GM21367 (cell line): Measurements from ENCODE around the gene DPPA2.

Experiments used
- ATAC-seq: cut with Tn5 transposase; IDR thresholded peaks from one replicate; pipeline ENCODE4 v1.9.1; 2021; ENCODE audit not compliant: unreplicated experiment

Gene DPPA2

DNA sequence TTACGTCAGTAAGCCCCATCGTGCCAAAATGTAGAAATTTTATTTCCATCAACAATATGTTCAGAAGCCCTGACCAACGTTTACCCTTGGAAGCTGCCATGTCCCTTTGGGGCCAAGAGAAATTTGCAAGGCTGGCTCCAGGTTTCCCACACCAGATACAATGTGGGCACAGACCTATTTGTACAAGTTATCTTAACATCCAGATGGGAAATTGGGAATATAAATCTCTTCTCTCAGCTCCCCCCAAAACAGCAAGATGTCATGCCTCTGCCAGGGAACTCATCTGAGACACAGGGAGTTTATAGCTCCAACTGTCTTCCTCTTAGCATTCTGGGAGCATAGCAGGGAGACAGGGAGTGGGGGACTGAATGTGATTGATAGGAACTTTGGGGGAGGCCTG, 9.3 kb upstream of the DPPA2 start:
- ATAC-seq: no peak

DNA sequence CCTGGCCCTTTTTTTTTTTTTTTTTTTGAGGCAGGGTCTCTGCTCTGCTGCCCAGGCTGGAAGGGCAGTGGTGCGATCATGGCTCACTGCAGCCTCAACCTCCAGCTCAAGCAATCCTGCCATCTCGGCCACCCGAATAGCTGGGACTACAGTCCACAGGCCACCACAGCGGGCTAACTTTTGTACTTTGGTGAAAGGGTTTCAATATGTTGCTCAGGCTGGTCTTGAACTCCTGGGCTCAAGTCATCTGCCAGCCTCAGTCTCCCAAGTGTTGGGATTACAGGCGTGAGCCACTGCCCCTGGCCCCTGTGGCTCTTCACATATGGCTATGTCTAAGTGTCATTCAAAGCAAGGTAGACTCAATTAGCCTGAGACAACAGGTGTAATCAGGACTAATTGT, 8.8 kb upstream of the DPPA2 start:
- no peak for ATAC-seq

DNA sequence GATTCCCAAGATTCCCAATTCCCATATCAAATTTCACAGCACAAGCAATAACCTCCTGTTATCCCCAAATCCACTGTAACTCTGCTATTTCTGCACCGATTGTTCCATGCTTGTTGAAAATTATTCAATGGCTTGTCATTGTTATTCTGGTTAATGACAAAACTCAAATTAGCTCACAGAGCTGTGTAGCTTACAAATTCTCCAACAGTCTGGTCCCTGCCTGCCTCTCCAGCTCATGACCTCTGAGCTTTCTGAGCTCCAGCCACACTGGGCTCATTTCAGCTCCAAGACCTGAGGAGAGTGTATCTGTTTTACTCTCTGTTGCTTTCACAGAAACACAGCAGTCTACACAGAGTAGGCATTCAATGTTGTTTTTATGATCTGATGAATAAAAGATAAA, 3.3 kb downstream of the DPPA2 start:
- no peak for ATAC-seq

DNA sequence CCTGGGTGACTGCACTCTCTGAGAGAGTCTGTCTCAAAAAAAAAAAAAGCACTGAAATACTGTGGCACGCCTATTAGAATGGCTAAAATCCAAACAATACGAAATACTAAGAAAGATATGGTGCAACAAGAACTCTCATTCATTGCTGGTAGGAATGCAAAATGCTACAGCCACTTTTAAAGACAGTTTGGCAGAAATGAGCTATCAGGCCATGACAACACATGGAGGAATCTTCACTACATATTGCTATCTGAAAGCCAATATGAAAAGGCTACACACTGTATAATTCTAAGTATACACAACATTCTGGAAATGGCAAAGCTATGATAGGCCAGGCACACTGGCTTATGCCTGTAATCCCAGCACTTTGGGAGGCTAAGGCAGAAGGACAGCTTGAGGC, 18.8 kb downstream of the DPPA2 start:
- no peak for ATAC-seq

DNA sequence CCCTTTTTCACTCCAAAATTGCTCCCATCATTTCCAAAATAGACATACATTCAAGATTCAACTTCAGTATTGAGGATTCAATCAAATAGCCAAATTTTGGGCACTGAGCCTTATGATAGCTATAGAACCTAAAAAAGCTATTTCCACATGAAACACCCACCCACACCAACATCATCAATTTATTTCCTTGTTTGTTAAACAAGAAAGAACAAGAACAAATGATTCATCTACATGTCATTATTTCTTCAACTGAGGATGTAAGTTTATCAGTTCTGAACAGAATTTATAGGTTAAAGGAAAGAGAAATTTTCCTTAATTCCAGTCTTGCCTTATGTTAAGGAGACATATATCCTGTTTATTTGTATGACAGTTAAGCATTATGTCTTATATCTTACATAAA, 32.2 kb downstream of the DPPA2 start:
- no peak for ATAC-seq

DNA sequence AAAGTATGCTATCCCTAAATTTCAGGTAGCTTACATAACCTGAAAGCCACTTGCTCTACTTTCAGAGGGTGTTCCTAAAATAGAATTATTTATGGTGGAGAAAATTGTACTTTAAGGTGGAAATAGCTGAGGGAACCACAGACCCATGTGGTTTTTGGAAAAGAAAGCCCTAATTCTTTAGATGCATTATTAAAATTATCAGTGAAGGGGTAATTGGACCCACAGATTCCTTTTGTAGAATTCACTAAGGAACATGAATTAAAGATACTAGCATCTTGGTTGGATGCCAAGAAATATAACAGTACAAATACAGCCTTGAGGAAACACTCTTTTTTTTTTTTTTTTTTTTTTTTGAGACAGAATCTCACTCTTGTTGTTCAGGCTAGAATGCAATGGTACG, 37.8 kb downstream of the DPPA2 start:
- no peak for ATAC-seq

DNA sequence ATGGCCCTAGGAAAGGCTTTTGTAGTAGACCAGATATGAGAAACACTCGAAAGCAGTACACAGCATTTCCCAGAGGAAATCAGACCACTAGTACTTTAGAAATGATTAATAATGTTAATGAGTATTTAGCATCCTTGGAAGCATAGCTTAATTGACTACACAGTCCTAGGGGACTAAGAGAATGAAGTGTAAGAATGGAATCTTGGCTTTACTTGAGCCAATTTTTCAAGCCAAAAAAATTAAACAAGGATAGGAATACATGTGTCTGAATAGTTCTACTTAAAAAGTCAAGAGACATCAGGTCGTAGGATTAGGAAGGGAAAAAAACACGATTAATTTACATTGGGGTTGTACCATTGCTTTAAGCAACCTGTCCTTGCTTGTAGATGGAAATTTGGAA, 38.2 kb downstream of the DPPA2 start:
- ATAC-seq: no peak

DNA sequence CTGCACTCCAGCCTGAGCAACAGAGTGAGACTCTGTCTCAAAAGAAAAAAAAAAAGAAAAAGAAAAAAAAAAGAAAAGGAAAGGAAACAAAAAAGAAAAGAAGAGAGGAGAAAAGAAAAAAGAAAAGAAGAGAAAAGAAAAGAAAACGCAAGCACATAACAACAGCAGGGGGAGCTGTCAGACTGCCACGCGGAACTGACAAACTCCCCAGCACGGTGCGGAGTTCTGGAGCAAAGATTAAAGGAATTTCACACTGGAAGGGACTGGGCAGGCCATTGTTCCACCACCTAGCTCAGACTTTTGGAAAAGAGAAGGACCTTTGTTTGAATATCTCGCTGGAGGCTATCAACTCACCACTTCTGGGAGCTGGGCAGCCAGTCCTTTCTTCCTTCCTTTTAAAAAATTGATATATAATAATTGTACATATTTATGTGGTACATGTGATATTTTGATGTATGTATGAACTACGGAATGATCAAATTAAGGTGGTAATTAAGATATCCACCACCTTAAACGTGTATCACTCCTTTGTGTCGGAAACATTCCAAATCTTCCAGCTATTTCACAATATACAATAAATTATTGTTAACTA, 40.5 kb downstream of the DPPA2 start:
- ATAC-seq: no peak

DNA sequence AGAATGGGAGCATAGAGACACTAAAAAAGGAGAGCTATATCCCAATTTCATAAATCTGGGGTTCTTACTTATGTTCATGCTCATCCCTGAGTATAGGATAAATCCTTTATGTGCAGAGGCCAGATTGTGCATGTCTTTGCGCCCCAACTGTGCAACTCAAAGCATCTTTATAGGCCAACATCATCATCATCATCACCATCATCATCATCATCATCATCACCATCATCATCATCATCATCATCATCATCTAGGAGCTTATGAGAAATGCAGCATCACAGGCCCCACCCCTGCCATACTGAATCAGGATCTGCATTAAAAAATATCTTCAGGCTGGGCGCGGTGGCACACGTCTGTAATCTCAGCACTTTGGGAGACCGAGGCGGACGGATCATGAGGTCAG, 45.5 kb downstream of the DPPA2 start:
- no peak for ATAC-seq

DNA sequence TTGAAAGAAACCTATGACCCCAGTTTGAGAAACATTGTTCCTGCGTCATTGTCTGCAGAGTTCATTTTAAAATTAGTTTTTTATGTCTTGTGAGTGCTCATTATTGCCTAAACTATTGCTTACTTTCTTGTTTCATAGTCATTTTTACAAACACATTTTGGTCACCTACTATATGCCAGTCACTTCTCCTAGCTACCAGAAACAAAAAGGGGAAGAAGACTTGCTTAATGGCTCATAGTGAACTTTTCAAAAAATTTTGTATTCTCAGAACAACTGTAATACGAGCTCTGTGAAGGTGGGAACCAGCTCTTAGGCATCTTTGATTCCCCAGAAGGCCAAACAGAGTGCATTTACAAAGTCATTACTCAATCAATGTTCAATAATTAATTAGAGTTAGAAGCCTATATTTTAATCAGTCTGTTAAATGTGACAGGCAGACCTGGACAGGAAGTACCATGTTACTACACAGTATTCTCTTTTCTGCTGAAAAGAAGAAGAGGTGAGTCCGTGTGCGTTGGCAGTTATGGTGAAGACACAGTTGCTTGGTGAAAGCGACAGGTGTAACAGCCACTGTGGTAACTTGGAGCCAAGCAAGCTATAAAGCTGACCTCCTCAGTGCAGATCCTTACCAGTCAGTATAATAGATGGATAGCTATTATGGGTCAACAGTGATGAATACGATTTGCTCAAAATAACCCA, 46.6 kb downstream of the DPPA2 start:
- ATAC-seq: no peak

DNA sequence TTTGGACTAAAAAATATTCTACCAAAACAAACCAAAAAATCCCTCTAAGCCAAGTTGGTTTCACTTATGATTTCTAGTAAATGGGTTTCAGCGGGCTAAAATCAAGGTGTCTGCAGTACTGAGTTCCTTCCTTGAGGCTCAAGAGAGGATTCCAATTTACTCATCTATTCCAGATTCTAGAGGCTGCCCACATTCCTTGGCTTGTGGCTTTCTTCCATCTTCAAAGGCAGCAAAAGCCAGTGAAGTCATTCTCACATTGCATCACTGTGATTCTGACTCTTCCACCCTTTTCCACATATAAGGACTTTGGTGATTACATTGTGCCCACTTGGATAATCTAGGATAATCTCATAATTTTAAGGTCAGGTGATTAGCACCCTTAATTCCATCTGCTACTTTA, 48.1 kb downstream of the DPPA2 start:
- no peak for ATAC-seq

DNA sequence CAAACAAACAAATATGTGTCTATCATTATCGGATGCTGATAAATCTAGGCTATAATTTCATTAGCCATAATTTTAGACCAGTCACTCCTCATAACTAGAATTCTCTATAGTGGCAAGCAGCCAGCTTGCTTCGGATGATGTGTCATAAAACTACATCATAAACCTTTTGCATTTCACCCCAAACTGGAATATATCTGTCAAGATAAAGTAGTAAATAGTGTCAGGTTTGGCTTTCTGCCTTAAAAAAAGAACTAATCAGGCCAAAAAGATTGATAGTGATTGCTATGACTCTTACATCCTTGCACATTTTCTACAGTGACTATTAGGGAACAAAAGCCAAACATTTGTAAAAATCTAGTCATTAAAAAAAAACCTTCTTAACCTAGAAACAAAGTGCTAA, 51.0 kb downstream of the DPPA2 start:
- ATAC-seq: no peak

DNA sequence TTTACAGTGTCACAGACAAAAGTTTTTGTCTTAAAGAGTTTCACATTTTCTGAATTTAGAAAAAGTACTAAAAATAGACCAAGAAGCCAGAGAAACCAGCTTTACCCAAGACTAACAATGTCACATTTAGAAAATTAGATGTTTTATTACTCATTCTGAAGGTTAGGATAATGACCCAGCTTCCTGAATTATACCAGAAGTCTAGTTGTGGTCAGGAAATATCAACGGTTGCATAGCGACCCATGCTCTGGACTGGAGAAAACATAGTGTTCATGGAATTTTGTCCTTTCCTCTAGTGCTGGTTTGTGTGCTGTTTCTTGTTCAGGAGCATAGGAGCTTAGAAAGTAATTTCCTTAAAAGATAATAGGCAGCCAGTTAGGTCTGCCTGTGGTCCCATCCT, 59.0 kb downstream of the DPPA2 start:
- no peak for ATAC-seq

DNA sequence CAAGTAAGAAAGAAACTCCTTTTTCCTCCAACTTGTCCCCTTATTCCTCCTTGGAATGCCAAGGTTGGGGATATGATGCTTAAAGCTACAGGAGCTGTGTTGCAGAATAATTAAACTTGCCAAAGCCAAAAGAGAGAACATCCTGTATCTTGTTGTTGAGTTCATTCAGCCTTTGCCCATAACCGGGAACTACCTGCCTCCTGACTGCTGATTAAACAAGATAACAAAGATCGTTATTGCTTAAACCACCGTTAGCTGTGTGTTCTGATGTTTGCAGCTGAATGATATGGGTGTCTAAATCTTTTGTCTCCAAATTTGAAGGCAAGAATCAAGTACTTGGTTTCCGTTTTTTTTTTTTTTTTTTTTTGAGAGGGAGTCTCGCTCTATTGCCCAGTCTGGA, 61.5 kb downstream of the DPPA2 start:
- no peak for ATAC-seq

DNA sequence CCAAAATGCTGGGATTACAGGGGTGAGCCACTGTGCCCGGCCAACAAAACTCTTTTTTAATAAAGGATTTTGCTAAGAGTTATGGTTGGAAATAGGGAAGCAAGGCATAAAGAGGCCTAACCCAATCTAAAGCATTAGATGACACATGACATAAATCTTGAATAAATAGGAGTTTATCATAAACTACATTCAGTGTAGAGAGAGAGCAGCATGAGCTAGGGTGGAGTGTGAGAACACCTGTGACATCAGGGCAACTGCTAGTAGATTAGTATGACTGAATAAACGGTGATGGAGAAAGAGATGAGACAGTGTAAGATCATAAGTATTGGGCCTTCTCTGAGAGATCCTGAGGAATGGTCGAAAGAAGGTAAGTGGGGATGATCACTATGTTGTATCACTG, 63.7 kb downstream of the DPPA2 start:
- ATAC-seq: no peak
